Measurements from ENCODE around the gene ARHGEF7.

DNA sequence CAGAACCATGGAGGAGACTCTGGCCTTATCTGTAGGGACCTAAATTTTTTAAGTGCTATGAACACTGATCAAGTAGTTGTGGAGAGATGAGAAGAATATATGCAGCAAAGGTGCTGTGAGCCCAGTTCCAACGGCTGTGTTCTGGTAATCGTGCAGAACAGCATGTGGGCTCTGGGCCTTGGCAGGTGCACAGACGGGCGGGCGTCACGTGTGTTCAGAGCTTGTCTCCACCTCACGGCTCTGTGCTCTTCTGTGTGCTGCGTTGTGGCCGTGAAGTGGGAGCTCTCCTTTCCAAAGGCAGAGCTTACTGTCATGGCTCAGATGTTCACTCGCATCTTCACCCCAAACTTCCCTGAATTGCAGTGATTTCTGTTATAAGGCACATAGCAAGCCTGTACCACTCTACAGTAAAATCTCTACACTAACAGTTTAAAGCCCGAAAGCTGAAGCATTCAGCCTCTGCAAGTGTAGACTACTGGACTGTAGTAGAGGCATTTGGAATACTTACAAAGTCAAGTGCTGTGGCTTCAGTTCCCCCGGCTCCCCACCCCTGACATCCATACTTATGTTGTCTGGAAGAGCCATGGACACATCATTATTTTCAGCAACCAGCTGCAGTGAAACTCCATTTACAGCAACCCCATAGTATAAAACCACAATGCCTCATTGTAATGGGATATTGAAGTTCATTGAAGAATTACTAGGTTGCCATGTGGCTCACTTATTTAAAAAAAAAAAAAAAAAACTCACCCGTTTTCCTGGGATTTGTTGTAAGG, 177.8 kb downstream of the ARHGEF7 start:
- no peak for TF ChIP-seq CTCF (IDR thresholded peaks at IDR 0.05)
- no peak for TF ChIP-seq POLR2A (IDR thresholded peaks at IDR 0.05)

All from thyroid gland (tissue), 4 donors.